Measurements from ENCODE around the gene SLC18B1.
A peak's percentile ranks its signal among the peaks of the same experiment; 100 is the strongest.

SLC18B1 gene

DNA sequence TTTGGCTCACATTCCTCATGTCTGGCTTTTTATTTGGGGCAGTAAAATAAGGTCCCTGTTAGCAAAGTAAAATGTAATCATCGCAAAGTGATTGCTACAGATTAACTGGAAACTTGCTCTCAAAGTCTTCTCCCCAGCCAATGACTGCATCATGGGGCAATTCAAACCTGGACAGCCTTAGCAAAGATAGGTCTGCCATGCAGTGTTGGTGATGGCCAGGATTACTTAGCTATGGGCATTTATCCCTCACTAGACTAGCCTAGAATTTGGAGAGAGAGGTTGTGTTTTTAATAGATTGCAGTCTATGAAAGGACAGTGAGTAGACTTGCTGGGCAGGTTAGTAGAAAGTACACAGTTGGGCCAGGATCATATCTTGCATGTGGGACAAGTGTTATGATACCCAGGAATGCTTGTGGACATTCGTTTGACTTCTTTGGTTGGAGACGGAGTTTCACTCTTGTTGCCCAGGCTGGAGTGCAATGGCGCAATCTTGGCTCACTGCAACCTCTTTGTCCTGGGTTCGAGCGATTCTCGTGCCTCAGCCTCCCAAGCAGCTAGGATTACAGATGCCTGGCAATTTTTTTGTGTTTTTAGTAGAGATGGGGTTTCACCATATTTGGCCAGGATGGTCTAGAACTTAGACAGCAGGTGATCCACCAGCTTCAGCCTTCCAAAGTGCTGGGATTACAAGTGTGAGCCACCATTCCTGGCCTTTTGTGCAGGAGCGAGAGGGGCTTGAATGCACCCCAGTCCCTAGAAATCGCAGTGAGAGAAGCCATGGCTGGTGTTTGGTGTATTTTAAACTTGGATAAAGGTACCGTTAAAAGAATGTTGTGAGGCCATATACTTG is 19.3 kb upstream of the SLC18B1 start (continued):
- TF ChIP-seq, protein P1, sequence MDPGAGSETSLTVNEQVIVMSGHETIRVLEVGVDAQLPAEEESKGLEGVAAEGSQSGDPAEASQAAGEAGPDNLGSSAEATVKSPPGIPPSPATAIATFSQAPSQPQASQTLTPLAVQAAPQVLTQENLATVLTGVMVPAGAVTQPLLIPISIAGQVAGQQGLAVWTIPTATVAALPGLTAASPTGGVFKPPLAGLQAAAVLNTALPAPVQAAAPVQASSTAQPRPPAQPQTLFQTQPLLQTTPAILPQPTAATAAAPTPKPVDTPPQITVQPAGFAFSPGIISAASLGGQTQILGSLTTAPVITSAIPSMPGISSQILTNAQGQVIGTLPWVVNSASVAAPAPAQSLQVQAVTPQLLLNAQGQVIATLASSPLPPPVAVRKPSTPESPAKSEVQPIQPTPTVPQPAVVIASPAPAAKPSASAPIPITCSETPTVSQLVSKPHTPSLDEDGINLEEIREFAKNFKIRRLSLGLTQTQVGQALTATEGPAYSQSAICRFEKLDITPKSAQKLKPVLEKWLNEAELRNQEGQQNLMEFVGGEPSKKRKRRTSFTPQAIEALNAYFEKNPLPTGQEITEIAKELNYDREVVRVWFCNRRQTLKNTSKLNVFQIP (CRISPR knock-in tag; IDR thresholded peaks at IDR 0.05; ENCODE audit: borderline replicate concordance, low read depth): no peak

DNA sequence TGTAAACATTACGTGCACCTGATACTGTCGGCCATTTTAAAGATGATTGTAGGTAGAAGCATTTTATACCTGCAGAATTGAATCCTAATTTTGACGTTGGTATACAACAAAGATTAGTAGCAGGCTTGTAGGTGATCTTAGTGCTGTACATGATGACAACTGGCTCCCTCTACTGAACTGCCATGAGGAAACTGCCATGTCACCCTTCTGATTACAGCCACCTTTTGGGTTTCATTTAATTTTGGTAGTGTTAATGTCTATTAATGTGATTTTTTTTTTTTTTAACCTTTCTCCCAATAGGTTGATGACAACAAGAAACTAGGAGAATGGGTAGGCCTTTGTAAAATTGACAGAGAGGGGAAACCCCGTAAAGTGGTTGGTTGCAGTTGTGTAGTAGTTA is 18.2 kb upstream of the SLC18B1 start:
- TF ChIP-seq GLIS3 (CRISPR knock-in tag; IDR thresholded peaks at IDR 0.05): no peak
- no peak for TF ChIP-seq TOX (CRISPR knock-in tag; IDR thresholded peaks at IDR 0.05; ENCODE audit: borderline replicate concordance)
- no peak for TF ChIP-seq PPARA (CRISPR knock-in tag; IDR thresholded peaks at IDR 0.05; ENCODE audit: borderline replicate concordance)
- TF ChIP-seq ZFP30 (CRISPR knock-in tag; IDR thresholded peaks at IDR 0.05): no peak
- TF ChIP-seq, protein P2, sequence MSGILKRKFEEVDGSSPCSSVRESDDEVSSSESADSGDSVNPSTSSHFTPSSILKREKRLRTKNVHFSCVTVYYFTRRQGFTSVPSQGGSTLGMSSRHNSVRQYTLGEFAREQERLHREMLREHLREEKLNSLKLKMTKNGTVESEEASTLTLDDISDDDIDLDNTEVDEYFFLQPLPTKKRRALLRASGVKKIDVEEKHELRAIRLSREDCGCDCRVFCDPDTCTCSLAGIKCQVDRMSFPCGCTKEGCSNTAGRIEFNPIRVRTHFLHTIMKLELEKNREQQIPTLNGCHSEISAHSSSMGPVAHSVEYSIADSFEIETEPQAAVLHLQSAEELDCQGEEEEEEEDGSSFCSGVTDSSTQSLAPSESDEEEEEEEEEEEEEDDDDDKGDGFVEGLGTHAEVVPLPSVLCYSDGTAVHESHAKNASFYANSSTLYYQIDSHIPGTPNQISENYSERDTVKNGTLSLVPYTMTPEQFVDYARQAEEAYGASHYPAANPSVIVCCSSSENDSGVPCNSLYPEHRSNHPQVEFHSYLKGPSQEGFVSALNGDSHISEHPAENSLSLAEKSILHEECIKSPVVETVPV (CRISPR knock-in tag; IDR thresholded peaks at IDR 0.05): no peak
- TF ChIP-seq, protein P3, sequence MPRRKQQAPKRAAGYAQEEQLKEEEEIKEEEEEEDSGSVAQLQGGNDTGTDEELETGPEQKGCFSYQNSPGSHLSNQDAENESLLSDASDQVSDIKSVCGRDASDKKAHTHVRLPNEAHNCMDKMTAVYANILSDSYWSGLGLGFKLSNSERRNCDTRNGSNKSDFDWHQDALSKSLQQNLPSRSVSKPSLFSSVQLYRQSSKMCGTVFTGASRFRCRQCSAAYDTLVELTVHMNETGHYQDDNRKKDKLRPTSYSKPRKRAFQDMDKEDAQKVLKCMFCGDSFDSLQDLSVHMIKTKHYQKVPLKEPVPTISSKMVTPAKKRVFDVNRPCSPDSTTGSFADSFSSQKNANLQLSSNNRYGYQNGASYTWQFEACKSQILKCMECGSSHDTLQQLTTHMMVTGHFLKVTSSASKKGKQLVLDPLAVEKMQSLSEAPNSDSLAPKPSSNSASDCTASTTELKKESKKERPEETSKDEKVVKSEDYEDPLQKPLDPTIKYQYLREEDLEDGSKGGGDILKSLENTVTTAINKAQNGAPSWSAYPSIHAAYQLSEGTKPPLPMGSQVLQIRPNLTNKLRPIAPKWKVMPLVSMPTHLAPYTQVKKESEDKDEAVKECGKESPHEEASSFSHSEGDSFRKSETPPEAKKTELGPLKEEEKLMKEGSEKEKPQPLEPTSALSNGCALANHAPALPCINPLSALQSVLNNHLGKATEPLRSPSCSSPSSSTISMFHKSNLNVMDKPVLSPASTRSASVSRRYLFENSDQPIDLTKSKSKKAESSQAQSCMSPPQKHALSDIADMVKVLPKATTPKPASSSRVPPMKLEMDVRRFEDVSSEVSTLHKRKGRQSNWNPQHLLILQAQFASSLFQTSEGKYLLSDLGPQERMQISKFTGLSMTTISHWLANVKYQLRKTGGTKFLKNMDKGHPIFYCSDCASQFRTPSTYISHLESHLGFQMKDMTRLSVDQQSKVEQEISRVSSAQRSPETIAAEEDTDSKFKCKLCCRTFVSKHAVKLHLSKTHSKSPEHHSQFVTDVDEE (CRISPR knock-in tag; IDR thresholded peaks at IDR 0.05): no peak
- no peak for TF ChIP-seq TCF4 (CRISPR knock-in tag; IDR thresholded peaks at IDR 0.05; ENCODE audit: borderline replicate concordance)
- no peak for TF ChIP-seq RARB (CRISPR knock-in tag; IDR thresholded peaks at IDR 0.05)
- TF ChIP-seq ISL1 (CRISPR knock-in tag; IDR thresholded peaks at IDR 0.05): no peak
- no peak for ATAC-seq

DNA sequence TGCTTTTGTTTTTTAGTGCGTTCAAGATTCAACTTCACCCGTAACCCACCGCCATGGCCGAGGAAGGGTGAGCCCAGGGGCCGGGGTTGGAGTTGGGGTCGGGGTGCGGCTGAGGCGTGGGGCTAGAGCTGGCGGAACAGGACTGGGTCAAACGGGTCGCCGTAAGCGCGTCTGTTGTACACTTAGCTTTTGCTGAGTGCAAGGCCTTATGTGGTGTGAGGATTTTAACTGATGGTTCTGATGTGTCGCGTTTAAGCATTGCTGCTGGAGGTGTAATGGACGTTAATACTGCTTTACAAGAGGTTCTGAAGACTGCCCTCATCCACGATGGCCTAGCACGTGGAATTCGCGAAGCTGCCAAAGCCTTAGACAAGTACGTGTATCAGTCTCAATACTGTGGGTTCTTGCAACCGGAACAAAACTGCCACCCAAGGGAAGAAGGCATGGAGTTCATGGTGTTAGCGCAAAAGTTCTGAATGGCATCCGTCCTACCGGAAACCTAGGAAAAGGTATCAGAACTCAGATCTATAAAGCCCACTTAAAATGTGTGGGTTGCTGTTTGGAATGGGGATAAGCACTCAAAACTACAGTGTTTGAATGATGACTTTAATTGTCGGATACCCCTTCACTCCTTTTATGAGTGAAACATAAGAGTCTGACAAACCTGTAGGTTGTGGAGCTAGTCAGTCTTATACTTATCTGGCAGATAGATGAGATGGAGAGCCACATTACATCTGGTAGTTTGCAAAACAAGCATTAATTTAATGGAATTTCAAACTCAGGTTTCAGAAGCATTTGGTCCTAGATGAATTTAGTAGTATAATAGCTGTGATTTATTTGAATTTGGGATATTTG is 16.5 kb upstream of the SLC18B1 start:
- TF ChIP-seq, protein P3 (CRISPR knock-in tag; IDR thresholded peaks at IDR 0.05): no peak
- TF ChIP-seq, protein P4, sequence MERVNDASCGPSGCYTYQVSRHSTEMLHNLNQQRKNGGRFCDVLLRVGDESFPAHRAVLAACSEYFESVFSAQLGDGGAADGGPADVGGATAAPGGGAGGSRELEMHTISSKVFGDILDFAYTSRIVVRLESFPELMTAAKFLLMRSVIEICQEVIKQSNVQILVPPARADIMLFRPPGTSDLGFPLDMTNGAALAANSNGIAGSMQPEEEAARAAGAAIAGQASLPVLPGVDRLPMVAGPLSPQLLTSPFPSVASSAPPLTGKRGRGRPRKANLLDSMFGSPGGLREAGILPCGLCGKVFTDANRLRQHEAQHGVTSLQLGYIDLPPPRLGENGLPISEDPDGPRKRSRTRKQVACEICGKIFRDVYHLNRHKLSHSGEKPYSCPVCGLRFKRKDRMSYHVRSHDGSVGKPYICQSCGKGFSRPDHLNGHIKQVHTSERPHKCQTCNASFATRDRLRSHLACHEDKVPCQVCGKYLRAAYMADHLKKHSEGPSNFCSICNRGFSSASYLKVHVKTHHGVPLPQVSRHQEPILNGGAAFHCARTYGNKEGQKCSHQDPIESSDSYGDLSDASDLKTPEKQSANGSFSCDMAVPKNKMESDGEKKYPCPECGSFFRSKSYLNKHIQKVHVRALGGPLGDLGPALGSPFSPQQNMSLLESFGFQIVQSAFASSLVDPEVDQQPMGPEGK (CRISPR knock-in tag; IDR thresholded peaks at IDR 0.05; ENCODE audit: borderline replicate concordance): no peak
- TF ChIP-seq TOX (CRISPR knock-in tag; IDR thresholded peaks at IDR 0.05; ENCODE audit: borderline replicate concordance) (no peak), ESRRG (CRISPR knock-in tag; IDR thresholded peaks at IDR 0.05) (no peak), CSDC2 (CRISPR knock-in tag; IDR thresholded peaks at IDR 0.05) (no peak), SNAI2 (CRISPR knock-in tag; IDR thresholded peaks at IDR 0.05) (no peak), ISL1 (CRISPR knock-in tag; IDR thresholded peaks at IDR 0.05) (no peak), GLIS3 (CRISPR knock-in tag; IDR thresholded peaks at IDR 0.05) (no peak), ARNTL (CRISPR knock-in tag; IDR thresholded peaks at IDR 0.05; ENCODE audit: borderline replicate concordance, low read depth) (no peak), OSR1 (CRISPR knock-in tag; IDR thresholded peaks at IDR 0.05) (no peak), TCF4 (CRISPR knock-in tag; IDR thresholded peaks at IDR 0.05; ENCODE audit: borderline replicate concordance) (no peak), ZC3H10 (CRISPR knock-in tag; IDR thresholded peaks at IDR 0.05) (no peak), ZNF70 (CRISPR knock-in tag; IDR thresholded peaks at IDR 0.05) (no peak), ZNF8 (CRISPR knock-in tag; IDR thresholded peaks at IDR 0.05) (no peak), ZNF565 (CRISPR knock-in tag; conservative IDR thresholded peaks at IDR 0.05; ENCODE audit: low read depth) (no peak), RARB (CRISPR knock-in tag; IDR thresholded peaks at IDR 0.05) (no peak)
- TF ChIP-seq, protein P5, sequence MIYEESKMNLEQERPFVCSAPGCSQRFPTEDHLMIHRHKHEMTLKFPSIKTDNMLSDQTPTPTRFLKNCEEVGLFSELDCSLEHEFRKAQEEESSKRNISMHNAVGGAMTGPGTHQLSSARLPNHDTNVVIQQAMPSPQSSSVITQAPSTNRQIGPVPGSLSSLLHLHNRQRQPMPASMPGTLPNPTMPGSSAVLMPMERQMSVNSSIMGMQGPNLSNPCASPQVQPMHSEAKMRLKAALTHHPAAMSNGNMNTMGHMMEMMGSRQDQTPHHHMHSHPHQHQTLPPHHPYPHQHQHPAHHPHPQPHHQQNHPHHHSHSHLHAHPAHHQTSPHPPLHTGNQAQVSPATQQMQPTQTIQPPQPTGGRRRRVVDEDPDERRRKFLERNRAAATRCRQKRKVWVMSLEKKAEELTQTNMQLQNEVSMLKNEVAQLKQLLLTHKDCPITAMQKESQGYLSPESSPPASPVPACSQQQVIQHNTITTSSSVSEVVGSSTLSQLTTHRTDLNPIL (CRISPR knock-in tag; IDR thresholded peaks at IDR 0.05; ENCODE audit: low read depth): no peak
- TF ChIP-seq, protein P1 (CRISPR knock-in tag; IDR thresholded peaks at IDR 0.05; ENCODE audit: borderline replicate concordance, low read depth): no peak; the same call in 1 of the 2 replicates
- peak; percentile 2; the same call in 2 of the 3 replicates for ATAC-seq

Data from SK-N-SH treated with all-trans-retinoic acid at 6 μM for 48 hours (cell line).